Measurements from ENCODE around the gene MYO16. TPM values are rescaled to one million over a fixed set of nuclear protein-coding genes. Genes with fewer than 3 reads are reported as not detected.

Gene MYO16
- total and polyA plus RNA-seq, 4 donors = 0.48 TPM; not detected in 3

DNA sequence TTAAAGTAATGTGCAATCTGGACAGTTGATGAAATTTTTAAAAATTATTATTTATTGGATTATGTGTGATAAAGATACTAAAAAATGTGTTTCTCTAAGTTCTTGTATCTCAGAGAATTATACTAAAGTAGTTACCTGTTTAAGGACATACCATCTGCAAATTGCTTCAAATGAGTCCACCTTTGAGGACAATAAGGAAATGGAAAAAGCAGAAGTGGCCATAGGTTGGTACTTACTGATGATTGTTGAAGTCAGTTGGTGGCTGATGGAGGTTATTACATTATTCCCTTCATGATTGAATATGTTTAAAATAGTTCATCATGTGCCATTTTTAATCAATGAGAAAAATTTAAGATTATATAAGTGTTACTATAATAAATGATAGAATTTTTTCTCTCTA is 367.0 kb downstream of the MYO16 start:
- intact Hi-C loops (cut with DNase I) = no loop called here
- DNase-seq = no peak
- Histone ChIP-seq H3K27ac (ENCODE audit: low read depth in 1 of 2, low read length in 2 of 2) (no peak overlapping the region), H3K9me3 (ENCODE audit: control insufficient read depth, low read length) (no peaks in the 10 kb centered on the region), H3K27me3 (ENCODE audit: control insufficient read depth in 1 of 2, insufficient read depth in 2 of 2, low read length in 1 of 2) (no peaks in the 10 kb centered on the region), H3K4me1 (ENCODE audit: control insufficient read depth in 1 of 2, insufficient read depth in 2 of 2, low read length in 2 of 2) (no peaks in the 10 kb centered on the region), H3K36me3 (ENCODE audit: control insufficient read depth in 1 of 2, insufficient read depth in 2 of 2, low read length in 1 of 2) (no peaks in the 10 kb centered on the region), H3K4me3 (ENCODE audit: low read length in 2 of 2) (no peak overlapping the region)
- no peak for ATAC-seq (ENCODE audit: low FRiP score)

GRCh38 chr13:109000207-109000606 is 370.8 kb downstream of the MYO16 start:
- no peaks in the 10 kb centered on the region for H3K9me3 ChIP-seq (ENCODE audit: control insufficient read depth, low read length)
- no peak overlapping the region for H3K4me3 ChIP-seq (ENCODE audit: low read length in 2 of 2)
- no peaks in the 10 kb centered on the region for H3K27me3 ChIP-seq (ENCODE audit: control insufficient read depth in 1 of 2, insufficient read depth in 2 of 2, low read length in 1 of 2)
- H3K36me3 ChIP-seq (ENCODE audit: control insufficient read depth in 1 of 2, insufficient read depth in 2 of 2, low read length in 1 of 2) = no peaks in the 10 kb centered on the region
- H3K27ac ChIP-seq (ENCODE audit: low read depth in 1 of 2, low read length in 2 of 2) = no peak overlapping the region
- H3K4me1 ChIP-seq (ENCODE audit: control insufficient read depth in 1 of 2, insufficient read depth in 2 of 2, low read length in 2 of 2) = no peaks in the 10 kb centered on the region
- intact Hi-C loops (cut with DNase I) = no loop called here
- ATAC-seq (ENCODE audit: low FRiP score) (no peak), DNase-seq (no peak)
- WGBS, 2 donors = 79 to 80% methylated on average over 2 of the region's 2 CpGs

DNA sequence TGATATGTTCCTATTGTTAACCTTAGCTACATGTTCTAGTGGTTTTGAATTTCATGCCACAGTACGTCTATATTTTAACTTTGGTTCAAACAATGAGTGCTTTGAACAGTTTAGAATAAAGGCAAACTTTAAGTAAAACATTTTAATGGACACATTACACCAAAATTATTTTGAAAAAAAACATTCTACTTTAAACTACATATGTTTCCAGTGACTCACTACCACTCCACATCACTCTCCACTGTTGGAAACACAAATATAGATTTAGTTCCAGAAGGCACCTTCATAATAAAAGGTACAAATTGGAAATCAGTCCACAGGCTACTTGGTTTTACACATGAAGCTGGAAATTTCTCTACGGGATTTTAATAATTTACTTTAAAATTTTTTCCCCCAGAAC is 373.5 kb downstream of the MYO16 start:
- DNase-seq (no peak), ATAC-seq (ENCODE audit: low FRiP score) (no peak)
- WGBS, 2 donors = 57 to 64% methylated on average over 2 of the region's 2 CpGs
- Histone ChIP-seq H3K9me3 (ENCODE audit: control insufficient read depth, low read length) (no peaks in the 10 kb centered on the region), H3K36me3 (ENCODE audit: control insufficient read depth in 1 of 2, insufficient read depth in 2 of 2, low read length in 1 of 2) (no peaks in the 10 kb centered on the region), H3K27me3 (ENCODE audit: control insufficient read depth in 1 of 2, insufficient read depth in 2 of 2, low read length in 1 of 2) (no peaks in the 10 kb centered on the region), H3K27ac (ENCODE audit: low read depth in 1 of 2, low read length in 2 of 2) (no peak overlapping the region), H3K4me3 (ENCODE audit: low read length in 2 of 2) (no peak overlapping the region), H3K4me1 (ENCODE audit: control insufficient read depth in 1 of 2, insufficient read depth in 2 of 2, low read length in 2 of 2) (no peaks in the 10 kb centered on the region)
- intact Hi-C loops (cut with DNase I) = no loop called here

DNA sequence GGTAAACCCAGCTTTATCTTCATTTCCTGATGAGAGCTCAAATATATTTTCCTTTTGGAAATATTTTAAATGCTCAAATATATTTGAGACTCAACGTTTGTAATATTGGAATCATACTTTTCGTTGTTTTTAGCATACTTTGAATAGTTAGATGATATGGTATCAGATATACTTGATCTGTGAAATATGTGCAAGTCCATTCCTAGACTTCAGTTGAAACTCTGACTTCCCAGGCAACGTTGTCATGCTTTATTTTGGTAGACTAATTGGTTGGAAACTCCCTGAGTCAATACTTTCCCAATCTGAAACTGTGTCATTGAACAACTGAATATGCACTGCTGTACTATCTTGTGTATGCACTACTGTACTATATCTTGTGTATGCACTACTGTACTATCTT is 378.5 kb downstream of the MYO16 start:
- DNase-seq (no peak), ATAC-seq (ENCODE audit: low FRiP score) (no peak)
- Histone ChIP-seq H3K4me1 (ENCODE audit: control insufficient read depth in 1 of 2, insufficient read depth in 2 of 2, low read length in 2 of 2) (no peaks in the 10 kb centered on the region), H3K27me3 (ENCODE audit: control insufficient read depth in 1 of 2, insufficient read depth in 2 of 2, low read length in 1 of 2) (no peaks in the 10 kb centered on the region), H3K4me3 (ENCODE audit: low read length in 2 of 2) (no peak overlapping the region), H3K36me3 (ENCODE audit: control insufficient read depth in 1 of 2, insufficient read depth in 2 of 2, low read length in 1 of 2) (no peaks in the 10 kb centered on the region), H3K27ac (ENCODE audit: low read depth in 1 of 2, low read length in 2 of 2) (no peak overlapping the region), H3K9me3 (ENCODE audit: control insufficient read depth, low read length) (no peaks in the 10 kb centered on the region)
- 9 to 10% methylated on average over 3 of the region's 3 CpGs for WGBS, 2 donors
- intact Hi-C loops (cut with DNase I) = no loop called here

DNA sequence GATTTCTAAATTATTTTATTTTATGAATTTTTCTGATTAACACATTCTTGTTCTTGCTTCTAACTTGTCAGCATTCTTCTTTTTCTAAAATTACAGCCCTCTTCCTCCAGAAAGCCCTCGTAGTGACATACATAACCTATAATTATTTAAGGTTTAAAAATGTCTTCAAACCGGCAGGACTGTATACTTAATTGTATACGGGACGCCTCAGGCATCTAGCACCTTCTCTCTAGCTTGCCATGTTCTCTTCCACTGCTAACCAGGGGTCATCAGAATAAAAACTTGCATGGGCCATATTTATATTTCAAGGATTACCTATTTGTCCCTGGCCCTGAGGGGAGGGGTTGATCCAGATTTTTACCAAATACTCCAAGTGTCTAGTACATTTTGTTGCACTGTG is 380.3 kb downstream of the MYO16 start:
- H3K27ac ChIP-seq (ENCODE audit: low read depth in 1 of 2, low read length in 2 of 2) = no peak overlapping the region
- intact Hi-C loops (cut with DNase I) = no loop called here
- WGBS, 2 donors = 79 to 82% methylated on average over 4 of the region's 4 CpGs
- H3K4me3 ChIP-seq (ENCODE audit: low read length in 2 of 2) = no peak overlapping the region
- no peaks in the 10 kb centered on the region for H3K9me3 ChIP-seq (ENCODE audit: control insufficient read depth, low read length)
- H3K36me3 ChIP-seq (ENCODE audit: control insufficient read depth in 1 of 2, insufficient read depth in 2 of 2, low read length in 1 of 2) = no peaks in the 10 kb centered on the region
- no peaks in the 10 kb centered on the region for H3K4me1 ChIP-seq (ENCODE audit: control insufficient read depth in 1 of 2, insufficient read depth in 2 of 2, low read length in 2 of 2)
- H3K27me3 ChIP-seq (ENCODE audit: control insufficient read depth in 1 of 2, insufficient read depth in 2 of 2, low read length in 1 of 2) = no peaks in the 10 kb centered on the region
- no peak for ATAC-seq (ENCODE audit: low FRiP score)
- no peak for DNase-seq

- Histone ChIP-seq H3K9me3 (ENCODE audit: control insufficient read depth, low read length) (no peaks in the 10 kb centered on the region), H3K4me1 (ENCODE audit: control insufficient read depth in 1 of 2, insufficient read depth in 2 of 2, low read length in 2 of 2) (no peaks in the 10 kb centered on the region), H3K27me3 (ENCODE audit: control insufficient read depth in 1 of 2, insufficient read depth in 2 of 2, low read length in 1 of 2) (no peaks in the 10 kb centered on the region), H3K36me3 (ENCODE audit: control insufficient read depth in 1 of 2, insufficient read depth in 2 of 2, low read length in 1 of 2) (no peaks in the 10 kb centered on the region), H3K4me3 (ENCODE audit: low read length in 2 of 2) (no peak overlapping the region), H3K27ac (ENCODE audit: low read depth in 1 of 2, low read length in 2 of 2) (no peak overlapping the region)
- 60 to 63% methylated on average over 1 of the region's 1 CpG for WGBS, 2 donors
- DNase-seq (no peak), ATAC-seq (ENCODE audit: low FRiP score) (no peak)
- intact Hi-C loops (cut with DNase I) = no loop called here
Observed at GRCh38 chr13:109010912-109011311, 381.5 kb downstream of the MYO16 start.

GRCh38 chr13:109012115-109012514 is 382.7 kb downstream of the MYO16 start:
- WGBS, 2 donors = 74 to 82% methylated on average over 5 of the region's 5 CpGs
- intact Hi-C loops (cut with DNase I) = no loop called here

GRCh38 chr13:109021558-109021957 is 392.1 kb downstream of the MYO16 start:
- H3K36me3 ChIP-seq (ENCODE audit: control insufficient read depth in 1 of 2, insufficient read depth in 2 of 2, low read length in 1 of 2) = no peaks in the 10 kb centered on the region
- DNase-seq (no peak), ATAC-seq (ENCODE audit: low FRiP score) (no peak)
- H3K9me3 ChIP-seq (ENCODE audit: control insufficient read depth, low read length) = no peaks in the 10 kb centered on the region
- intact Hi-C loops (cut with DNase I) = no loop called here
- H3K27ac ChIP-seq (ENCODE audit: low read depth in 1 of 2, low read length in 2 of 2) = no peak overlapping the region
- no peaks in the 10 kb centered on the region for H3K27me3 ChIP-seq (ENCODE audit: control insufficient read depth in 1 of 2, insufficient read depth in 2 of 2, low read length in 1 of 2)
- 84 to 96% methylated on average over 4 of the region's 4 CpGs for WGBS, 2 donors
- no peak overlapping the region for H3K4me3 ChIP-seq (ENCODE audit: low read length in 2 of 2)
- H3K4me1 ChIP-seq (ENCODE audit: control insufficient read depth in 1 of 2, insufficient read depth in 2 of 2, low read length in 2 of 2) = no peaks in the 10 kb centered on the region

More at GRCh38 chr13:109012115-109012514, 382.7 kb downstream of the MYO16 start:
- no peak for DNase-seq
- Histone ChIP-seq H3K4me3 (ENCODE audit: low read length in 2 of 2) (no peak overlapping the region), H3K4me1 (ENCODE audit: control insufficient read depth in 1 of 2, insufficient read depth in 2 of 2, low read length in 2 of 2) (no peaks in the 10 kb centered on the region), H3K36me3 (ENCODE audit: control insufficient read depth in 1 of 2, insufficient read depth in 2 of 2, low read length in 1 of 2) (no peaks in the 10 kb centered on the region), H3K27me3 (ENCODE audit: control insufficient read depth in 1 of 2, insufficient read depth in 2 of 2, low read length in 1 of 2) (no peaks in the 10 kb centered on the region), H3K27ac (ENCODE audit: low read depth in 1 of 2, low read length in 2 of 2) (no peak overlapping the region), H3K9me3 (ENCODE audit: control insufficient read depth, low read length) (no peaks in the 10 kb centered on the region)
- ATAC-seq (ENCODE audit: low FRiP score) = no peak

DNA sequence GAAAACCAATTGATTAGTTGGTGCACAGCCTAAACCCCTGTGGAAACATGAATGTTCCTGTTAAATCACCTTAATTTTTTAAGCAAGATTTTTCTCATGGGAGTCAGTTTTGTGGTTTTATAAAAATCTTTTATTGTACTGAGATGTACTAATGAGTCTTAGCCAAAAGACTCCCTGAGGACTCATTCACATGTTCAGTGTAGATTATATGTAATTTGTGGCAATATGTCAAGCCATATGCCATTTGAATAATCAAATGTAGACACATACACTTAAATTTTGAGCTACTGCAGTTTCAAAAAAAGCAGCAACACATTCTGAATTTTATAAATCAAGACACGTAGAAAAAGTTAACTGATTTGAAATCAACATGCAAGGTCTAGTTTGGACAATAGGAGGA is 395.2 kb downstream of the MYO16 start:
- Histone ChIP-seq H3K9me3 (ENCODE audit: control insufficient read depth, low read length) (no peaks in the 10 kb centered on the region), H3K4me1 (ENCODE audit: control insufficient read depth in 1 of 2, insufficient read depth in 2 of 2, low read length in 2 of 2) (no peaks in the 10 kb centered on the region), H3K27me3 (ENCODE audit: control insufficient read depth in 1 of 2, insufficient read depth in 2 of 2, low read length in 1 of 2) (no peaks in the 10 kb centered on the region), H3K36me3 (ENCODE audit: control insufficient read depth in 1 of 2, insufficient read depth in 2 of 2, low read length in 1 of 2) (no peaks in the 10 kb centered on the region), H3K4me3 (ENCODE audit: low read length in 2 of 2) (no peak overlapping the region), H3K27ac (ENCODE audit: low read depth in 1 of 2, low read length in 2 of 2) (no peak overlapping the region)
- ATAC-seq (ENCODE audit: low FRiP score) = no peak
- WGBS, 2 donors = 84 to 88% methylated on average over 1 of the region's 1 CpG
- intact Hi-C loops (cut with DNase I) = no loop called here
- DNase-seq = no peak

Measured in aorta (tissue), 5 donors.